NCI-H128 (cell line): ENCODE measurements around the gene PLCH2.

Experiments
- DNase-seq: peaks from one replicate; lab custom pipeline; 2025; ENCODE audit not compliant: unreplicated experiment; lab: John Stamatoyannopoulos, UW

PLCH2 gene, protein sequence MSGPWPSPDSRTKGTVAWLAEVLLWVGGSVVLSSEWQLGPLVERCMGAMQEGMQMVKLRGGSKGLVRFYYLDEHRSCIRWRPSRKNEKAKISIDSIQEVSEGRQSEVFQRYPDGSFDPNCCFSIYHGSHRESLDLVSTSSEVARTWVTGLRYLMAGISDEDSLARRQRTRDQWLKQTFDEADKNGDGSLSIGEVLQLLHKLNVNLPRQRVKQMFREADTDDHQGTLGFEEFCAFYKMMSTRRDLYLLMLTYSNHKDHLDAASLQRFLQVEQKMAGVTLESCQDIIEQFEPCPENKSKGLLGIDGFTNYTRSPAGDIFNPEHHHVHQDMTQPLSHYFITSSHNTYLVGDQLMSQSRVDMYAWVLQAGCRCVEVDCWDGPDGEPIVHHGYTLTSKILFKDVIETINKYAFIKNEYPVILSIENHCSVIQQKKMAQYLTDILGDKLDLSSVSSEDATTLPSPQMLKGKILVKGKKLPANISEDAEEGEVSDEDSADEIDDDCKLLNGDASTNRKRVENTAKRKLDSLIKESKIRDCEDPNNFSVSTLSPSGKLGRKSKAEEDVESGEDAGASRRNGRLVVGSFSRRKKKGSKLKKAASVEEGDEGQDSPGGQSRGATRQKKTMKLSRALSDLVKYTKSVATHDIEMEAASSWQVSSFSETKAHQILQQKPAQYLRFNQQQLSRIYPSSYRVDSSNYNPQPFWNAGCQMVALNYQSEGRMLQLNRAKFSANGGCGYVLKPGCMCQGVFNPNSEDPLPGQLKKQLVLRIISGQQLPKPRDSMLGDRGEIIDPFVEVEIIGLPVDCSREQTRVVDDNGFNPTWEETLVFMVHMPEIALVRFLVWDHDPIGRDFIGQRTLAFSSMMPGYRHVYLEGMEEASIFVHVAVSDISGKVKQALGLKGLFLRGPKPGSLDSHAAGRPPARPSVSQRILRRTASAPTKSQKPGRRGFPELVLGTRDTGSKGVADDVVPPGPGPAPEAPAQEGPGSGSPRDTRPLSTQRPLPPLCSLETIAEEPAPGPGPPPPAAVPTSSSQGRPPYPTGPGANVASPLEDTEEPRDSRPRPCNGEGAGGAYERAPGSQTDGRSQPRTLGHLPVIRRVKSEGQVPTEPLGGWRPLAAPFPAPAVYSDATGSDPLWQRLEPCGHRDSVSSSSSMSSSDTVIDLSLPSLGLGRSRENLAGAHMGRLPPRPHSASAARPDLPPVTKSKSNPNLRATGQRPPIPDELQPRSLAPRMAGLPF (N-terminal part only)

DNA sequence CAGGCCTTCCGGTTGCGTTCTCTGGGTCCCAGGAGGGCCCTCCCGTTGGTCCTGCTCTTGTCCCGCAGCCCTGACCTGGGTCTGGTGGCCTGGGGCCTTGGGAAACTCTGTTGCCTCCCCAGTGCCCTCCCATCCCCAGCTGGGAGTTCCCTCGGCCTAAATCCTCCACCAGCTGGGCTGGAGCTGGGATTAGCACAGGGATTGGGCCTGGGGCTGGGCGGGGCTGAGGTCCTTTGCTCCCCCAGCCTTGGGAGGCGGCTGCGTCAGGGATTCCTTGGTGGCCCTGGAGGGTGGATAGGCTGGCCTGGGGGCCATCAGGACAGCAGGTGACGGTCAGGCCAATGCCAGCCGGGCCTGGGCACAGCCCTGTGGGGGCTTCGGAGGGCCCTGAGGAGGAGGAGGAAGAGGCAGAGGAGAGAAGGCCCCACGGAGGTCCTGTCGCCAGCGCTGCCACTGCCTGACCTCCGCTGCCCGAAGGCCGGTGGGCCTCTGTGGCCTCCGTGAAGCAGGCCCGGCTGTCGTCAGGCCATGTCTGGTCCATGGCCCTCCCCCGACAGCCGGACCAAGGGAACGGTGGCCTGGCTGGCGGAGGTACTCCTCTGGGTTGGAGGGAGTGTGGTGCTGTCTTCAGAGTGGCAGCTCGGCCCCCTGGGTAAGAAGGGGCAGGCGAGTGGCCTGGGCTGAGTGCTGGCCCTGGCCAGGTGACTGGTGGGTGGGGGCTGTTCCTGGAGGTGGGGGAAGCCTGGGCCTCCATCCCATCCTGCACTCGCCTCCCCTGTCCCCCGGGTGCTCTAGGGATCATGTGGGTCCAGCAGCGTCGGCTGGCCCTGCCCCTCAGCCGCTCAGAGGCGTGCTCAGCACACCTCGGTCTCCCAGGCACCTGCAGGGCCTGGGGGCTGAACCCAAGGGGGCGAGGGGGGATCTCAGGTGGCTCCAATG lies at the start of gene PLCH2:
TSS of gene PLCH2 (plus strand) at position 229 of the 939 bp plus-strand sequence. CDS start at position 529, 300 bp downstream.
- no peak for DNase-seq

DNA sequence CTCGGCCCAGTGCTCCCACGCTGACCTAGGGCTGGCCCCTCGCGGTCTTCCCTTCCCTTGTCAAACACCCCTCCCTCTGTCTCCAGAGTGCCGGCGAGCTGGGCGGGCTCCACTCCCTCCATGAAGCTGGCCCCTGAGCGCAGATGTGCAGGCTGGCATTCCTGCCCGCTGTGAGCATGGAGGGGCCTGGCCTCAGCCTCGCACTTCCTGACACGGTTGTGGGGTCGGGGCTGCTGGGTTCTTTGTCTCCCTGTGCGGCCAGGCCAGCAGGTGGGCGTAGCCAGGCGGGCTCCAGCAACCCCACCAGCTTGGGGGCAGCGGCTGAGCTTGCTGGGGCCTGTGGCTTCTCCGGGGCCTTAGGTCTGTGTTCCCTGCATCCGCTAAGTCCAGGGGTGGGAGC lies 49.5 kb upstream of the PLCH2 start:
- DNase-seq: no peak

DNA sequence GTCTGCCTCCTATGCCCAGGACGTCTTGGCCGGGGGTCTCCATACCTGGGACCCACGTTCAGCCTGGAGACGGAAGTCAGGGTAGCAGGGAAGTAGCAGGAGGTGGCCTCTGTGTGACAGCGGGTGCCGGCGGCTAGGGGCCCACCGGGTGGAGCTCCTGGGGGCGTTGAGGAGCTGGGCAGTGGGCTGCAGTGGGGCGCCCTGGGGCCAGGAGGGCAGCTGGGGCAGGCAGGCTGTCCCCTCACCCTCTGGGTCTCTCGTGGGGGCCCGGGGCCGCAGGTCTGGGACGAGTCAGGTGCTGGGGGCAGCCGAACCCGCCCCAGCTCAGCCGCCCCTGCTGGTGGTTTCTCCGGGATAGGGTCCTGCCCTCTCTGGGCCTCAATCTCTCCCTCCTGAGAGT lies 49.0 kb upstream of the PLCH2 start:
- no peak for DNase-seq

DNA sequence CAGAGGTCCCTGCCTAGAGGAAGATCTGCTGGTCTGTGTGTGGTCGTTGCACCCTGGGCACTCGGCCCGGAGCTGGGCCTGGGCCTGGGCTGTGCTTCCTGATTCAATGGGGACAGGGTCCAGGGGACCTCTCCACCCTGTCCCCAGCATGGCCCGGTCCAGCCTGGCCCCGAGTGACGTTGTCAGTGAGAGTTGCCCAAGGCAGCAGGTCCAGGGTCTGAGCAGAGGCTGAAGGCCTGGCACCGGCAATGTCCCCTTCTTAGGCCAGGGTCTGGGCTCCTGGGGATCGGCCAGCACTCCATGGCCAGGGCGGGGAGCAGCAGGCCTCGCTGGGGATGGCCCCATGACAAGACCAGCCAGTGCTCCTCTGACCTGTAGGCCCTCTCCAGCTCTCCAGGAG lies 48.1 kb upstream of the PLCH2 start:
- DNase-seq: no peak

DNA sequence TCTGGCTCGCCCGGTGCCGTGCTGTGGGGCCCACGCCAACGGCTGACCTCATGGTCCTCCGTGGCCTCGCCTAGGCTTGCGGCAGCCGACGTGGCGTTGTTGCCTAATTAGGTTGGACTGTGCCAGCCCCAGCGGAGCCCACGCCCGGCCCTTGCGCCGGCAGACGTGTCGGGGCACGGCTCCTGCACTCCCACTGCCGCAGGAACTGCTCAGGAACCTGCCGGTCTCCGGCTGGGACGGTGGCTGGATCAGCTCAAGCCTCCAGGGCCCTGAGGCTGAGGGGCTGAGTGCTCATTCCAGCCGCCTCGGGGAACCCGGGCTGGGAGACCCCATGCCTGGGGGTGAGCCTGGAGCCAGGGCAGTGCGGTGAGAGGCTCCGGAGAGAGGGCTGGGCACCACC lies 47.6 kb upstream of the PLCH2 start:
- DNase-seq: no peak

DNA sequence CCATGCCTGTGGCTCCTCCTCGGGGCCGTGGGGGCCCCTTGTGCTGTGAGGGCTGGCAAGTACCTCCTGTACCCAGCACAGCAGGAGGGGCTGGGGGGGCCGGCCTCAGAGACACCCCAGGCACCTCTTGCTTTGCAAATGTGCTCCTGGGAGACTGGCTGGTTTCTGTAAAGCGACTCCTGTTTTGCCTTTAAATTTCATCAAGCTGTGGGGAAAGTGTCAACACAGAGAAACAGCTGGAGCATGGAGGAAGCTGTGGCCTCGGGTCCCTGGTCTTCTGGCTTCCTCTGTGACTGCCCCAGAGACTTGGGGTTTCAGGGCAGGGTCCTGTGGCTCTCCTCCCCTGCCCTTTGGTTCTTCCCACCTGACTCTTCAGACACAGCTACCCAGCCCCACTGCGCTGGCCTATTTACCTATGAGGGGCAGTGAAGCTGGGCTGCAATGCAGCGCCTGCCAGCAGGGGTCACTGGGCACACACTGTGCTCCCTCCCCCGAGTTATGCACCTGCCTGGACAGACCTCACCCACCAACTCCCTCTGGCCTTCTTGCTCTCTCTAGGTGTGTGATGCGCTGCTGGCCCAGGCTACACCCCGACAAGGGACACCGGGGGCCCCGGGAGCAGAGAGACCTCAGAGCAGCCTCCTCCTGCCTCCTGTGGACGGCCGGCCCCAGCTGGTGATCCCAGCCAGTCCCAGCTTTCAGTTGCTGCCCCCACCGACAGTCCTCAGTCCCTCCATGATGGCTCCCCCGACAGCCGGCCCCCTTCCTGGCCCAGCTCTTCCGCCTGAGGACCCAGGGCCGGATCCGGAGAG lies 46.1 kb upstream of the PLCH2 start:
- no peak for DNase-seq

DNA sequence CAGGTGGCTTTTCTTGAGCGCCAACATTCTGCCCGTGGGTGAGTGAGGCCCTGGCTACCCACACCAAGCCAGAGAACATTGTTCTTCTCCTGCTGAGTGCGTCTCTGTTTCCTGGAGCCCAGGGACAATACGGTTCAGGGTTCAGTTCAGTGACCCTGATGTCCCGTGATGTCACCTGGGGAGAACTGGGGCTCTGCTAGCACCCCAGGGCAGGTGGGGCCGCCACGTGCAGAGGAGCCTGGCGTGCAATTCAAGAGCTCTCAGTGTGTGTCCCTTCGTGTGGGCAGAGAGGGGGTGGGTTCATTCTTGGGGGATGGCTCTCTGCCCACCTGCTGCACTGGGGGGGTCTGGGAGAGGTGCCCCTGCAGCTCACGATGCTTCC lies 45.5 kb upstream of the PLCH2 start:
- no peak for DNase-seq

DNA sequence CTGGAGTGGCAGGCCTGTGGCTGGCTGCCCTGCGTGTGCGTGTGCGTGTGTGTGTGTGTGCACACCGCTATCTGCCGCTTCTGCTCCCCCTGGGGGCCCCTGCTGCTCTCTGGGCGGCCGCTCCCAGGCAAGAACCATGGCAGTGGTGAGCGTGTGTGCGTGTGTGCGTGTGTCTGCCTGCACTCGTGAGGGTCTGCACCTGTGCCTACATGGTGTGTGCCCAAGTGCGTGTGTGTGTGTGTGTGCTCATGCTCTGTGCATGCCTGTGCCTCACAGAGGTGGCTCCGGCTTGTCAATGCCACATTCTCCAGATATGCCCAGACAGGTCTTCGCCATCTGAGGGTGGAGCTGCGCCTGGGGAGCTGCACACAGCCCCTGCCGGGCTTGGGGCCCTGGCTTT lies 45.0 kb upstream of the PLCH2 start:
- DNase-seq: no peak

DNA sequence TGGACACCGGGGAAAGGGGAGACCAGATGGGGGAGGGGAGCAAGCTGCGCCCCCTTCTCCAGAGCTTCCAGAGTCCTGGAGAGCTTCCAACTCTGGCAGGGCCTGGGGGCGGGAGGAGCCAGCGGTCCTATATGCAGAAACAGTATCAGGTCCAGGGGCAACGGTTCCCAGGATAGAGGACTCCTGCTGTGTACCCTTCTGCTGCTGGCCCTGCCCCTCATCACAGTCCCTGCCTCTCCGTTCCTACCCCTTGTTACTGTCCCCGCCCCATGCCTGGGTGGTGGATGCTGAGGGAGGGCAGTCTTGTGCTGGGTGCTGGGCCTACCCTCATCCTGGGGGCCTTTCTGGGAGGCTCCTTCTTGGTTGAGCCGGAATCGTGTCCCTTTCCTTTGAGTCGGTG lies 44.6 kb upstream of the PLCH2 start:
- no peak for DNase-seq

DNA sequence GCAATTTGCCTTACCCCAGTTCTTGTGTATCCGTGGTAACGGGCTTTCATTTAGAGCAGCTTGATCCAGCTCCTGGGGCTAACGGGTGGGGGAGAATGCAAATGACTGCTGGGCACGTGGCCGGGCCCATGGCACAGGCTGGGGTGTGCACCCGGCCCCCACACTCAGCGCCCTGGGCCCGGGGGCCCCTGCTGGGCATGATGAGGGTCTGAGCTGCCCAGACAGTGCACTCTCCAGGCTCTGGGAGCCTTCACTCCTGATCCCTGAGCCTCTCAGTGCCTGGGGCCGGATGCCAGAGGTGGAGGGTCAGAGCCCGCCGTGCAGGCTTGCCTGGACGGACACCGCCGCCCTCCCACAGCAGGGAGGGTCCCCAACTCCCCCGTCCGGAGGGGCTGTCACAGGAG lies 43.6 kb upstream of the PLCH2 start:
- DNase-seq: no peak

DNA sequence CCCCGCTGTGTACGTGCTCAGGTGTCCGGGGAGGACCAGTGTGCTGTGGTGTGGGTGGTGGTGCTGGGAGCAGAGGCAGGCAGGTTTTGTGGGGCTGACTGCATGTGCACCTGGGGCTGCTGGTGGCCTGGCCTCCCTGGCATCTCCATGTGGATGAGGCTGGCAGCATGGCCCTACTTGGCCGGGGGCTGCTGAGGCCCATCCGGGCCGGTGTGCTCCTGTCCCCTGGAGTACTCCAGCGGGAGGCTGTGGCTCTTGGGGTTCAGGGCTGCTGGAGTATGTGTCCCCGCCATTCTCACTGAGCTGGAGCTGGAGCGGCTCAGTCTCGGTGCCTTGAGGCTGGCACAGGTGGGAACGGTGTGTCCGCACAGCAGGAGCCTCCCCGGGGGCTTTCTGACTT lies 42.9 kb upstream of the PLCH2 start:
- DNase-seq: no peak

DNA sequence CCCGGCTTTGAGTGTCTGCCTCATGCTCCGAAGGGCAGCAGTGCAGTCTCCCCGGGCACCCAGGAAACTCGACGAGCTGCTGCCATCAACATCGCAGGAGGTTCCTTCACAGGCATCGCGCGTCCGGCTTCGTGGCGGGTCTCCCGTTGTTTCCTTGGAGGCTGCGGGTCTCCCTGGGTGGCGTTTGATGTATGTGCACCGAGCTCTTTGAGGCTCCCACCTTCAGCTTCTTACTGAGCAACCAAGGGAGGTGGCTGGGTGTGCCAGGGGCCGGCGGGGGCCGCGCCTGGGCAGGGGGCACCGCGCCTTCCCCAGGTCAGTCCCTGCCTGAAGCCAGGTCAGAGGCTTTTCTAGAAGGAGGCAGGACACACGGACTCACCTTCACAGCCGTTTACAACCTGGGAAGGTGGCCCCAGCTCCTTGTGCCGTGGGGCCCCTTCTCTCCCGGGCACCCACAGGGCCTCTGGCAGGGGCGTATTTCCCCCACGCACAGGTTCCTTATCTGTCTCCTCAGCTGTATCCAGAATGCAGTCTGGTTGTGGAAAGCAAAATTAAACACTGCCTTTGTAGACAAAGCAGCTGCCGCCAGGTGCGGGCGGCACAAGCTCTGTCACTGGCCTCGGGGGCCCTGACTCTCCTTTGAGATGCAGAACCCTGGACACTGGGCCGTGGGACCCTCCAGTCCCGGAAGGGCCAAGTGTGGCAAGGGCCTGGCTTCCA lies 42.0 kb upstream of the PLCH2 start:
- DNase-seq: no peak

DNA sequence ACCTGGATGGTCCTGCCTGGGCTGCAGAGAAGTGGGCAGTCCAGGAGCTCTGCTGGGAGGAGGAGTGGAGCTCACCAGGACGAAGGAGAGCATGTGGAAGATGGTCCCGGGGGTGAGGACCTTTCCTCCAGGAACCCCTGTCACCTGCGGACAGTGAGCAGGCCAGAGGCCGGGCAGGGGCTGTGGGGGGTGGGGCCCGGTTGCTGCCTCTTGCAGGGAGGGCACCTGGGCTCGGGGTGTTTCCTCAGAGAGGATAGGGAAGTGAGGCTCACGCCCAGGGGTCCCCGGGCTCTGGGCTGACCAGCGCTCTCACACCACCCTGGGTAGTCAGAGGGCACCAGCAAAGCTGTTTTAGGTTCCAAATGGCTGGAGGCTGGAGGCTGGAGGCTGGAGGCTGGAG lies 41.0 kb upstream of the PLCH2 start:
- no peak for DNase-seq

DNA sequence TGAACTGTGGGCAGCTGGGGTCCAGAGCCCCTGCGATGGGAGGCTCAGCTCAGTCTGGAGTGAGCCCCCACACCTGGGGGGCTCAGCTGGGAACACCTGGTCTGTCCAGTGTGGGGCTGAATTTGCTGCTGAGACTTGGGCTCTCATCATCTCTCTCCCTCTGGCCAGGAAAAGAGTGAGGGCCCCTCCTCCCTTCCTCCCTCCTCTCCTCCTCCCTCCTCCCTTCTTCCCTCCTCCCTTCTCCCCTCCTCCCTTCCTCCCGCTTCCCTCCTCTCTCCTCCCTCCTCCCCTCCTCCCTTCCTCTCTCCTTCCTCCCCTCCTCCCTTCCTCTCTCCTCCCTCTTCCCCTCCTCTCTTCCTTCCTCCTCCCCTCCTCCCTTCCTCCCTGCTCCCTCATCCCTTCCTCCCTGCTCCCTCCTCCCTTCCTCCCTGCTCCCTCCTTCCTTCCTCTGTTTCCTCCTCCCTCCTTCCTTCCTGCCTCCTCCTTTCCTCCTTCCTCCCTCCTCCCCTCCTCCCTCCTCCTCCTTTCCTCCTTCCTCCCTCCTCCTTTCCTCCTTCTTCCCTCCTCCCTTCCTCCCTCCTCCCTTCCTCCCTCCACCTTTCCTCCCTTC lies 40.2 kb upstream of the PLCH2 start:
- no peak for DNase-seq

DNA sequence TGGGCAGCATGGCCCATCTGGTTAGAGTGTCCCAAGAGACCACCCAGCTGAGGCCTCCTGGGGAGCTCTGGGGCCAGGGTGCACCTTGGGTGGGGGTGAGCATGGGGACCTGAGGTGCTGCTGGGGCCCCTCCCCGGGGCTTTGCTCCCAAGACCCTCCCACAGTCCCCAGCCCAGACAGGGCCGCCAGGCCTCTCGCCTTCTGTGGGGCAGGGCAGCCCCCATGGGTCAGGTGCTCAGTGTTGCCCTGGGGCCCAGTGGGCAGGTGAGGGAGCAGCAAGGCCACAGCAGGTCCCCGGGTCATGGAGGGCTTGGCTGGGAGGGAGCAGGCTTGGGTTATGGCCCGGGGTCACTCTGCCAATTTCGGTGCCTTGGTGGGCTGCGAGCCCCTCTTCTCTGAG lies 39.2 kb upstream of the PLCH2 start:
- DNase-seq: no peak

DNA sequence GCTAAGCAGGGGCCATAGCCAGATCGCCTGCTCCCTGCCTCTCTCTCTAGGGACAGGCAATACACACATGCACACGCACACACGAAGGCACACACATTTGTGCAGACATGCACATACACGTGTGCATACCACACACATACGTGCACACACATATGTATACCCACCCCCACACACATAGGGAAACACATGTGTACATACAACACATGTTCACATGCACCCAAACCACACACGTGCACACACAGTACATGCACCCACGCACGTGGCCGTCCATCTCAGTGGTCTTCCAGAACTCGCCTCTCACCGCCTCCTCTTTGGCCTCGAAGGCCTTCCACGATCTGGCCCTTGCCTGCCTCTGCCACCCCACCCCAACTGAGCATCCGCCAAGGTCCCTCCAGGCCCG lies 38.5 kb upstream of the PLCH2 start:
- DNase-seq: no peak

DNA sequence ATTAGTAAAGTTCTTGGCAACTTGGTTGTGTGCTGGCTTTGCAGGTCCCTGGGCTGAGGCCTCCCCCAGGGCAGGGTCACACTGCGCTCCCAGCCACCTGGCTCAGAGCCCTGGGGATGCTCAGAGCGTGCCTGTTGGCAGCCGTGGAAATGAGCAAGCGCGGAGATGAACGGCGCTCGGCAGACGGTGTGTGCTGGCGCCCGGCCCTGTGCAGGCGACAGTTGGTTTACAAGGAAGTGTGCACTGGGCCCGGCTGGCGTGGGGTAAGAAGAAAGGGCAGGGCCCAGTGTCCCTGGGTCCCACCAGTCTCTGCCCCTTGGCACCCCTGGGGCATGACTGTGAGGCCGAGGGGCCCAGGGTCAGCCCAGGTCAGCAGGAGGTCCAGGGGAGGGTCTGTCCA lies 38.1 kb upstream of the PLCH2 start:
- DNase-seq: no peak

DNA sequence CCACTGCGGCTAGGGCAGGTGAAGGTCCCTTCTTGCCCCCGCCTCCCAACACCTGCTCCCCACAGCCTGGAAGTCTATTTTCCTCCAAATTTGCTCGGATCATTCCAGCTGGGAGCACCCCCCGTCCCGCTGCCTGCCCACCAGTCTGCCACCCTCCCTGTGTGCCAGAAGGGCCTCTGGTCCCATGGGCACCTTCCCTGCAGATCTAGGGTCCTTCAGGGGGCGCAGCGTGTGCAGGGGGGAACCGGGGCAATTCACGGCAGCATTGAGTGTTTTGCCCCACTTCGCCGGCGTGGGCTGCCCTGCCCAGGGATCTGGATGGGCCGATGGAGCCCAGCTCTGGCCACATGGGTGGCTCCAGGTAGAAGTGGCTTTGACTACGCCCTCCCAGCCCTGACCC lies 37.4 kb upstream of the PLCH2 start:
- DNase-seq: no peak

DNA sequence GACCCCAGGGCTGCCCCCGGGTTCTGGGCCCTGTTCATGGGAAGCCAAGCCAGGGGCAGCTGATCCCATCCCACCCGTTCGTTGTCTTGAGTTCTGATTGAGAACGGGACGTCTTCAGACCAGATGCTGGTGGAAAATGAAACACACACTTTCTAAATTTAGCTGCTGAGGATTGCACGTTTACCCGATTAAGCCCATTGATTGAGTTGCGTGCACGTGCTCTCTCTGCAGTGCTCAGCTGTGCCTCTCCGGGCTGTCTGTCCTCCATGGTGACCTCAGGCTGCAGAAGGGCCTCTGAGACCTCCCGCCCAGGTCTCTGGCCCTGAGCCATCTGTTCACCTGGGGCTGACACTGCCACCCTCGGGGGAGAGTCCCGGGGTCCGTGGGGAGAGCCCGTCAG lies 36.7 kb upstream of the PLCH2 start:
- DNase-seq: no peak
